GM12864 (cell line): ENCODE results near the gene AMH.

Experiments used
- DNase-seq: peaks from one replicate; pipeline ENCODE4 v3.0.0-alpha.2; 2011; ENCODE audit warnings: low read depth
- H3K4me3 ChIP-seq: 2 replicates; pipeline ENCODE4 v1.5.1; 2011; ENCODE audit warnings: mild to moderate bottlenecking, low read depth, low read length, control low read depth
- CTCF ChIP-seq: IDR thresholded peaks from 2 replicates; pipeline ENCODE4 v1.5.1; 2011; ENCODE audit warnings: low read depth, mild to moderate bottlenecking, moderate library complexity, low read length, control low read depth, inconsistent platforms; ENCODE audit errors: missing control alignments

The AMH gene

GRCh38 chr19:2221250-2221831 lies 27.8 kb upstream of the AMH start:
- H3K4me3 ChIP-seq = no peak overlapping the region
- DNase-seq = no peak
- no peak for TF ChIP-seq CTCF

- no peak for TF ChIP-seq CTCF
- no peak overlapping the region for H3K4me3 ChIP-seq
- no peak for DNase-seq
These were observed 27.2 kb upstream of the AMH start for GRCh38 chr19:2221918-2222317.

- TF ChIP-seq CTCF = no peak
- DNase-seq = no peak
- no peak overlapping the region for H3K4me3 ChIP-seq
These were observed 25.7 kb upstream of the AMH start for GRCh38 chr19:2223391-2223790.

- no peak overlapping the region for H3K4me3 ChIP-seq
- DNase-seq = peak; percentile 34
- TF ChIP-seq CTCF = no peak
These were observed 25.2 kb upstream of the AMH start for GRCh38 chr19:2223959-2224358.

- TF ChIP-seq CTCF = no peak
- DNase-seq = no peak
- H3K4me3 ChIP-seq = no peak overlapping the region
These were observed 24.3 kb upstream of the AMH start for GRCh38 chr19:2224754-2225349.

- no peak for DNase-seq
- no peak overlapping the region for H3K4me3 ChIP-seq
- TF ChIP-seq CTCF = no peak
These were observed 23.6 kb upstream of the AMH start for GRCh38 chr19:2225415-2226050.
